Measurements from ENCODE around the gene USP54. TPM values are rescaled to one million over a fixed set of nuclear protein-coding genes. Genes with fewer than 3 reads are reported as not detected.

USP54 gene
- total RNA-seq, 1 experiment from 2014 or later: 15.9 TPM

GRCh38 chr10:73529089-73529832 is 61.9 kb downstream of the USP54 start:
- DNase-seq (ENCODE audit: low read depth): peak; percentile 64

- no peak for DNase-seq (ENCODE audit: low read depth)
Measured at GRCh38 chr10:73522263-73522662, 68.9 kb downstream of the USP54 start.

- no peak for DNase-seq (ENCODE audit: low read depth)
Measured at GRCh38 chr10:73519336-73519735, 71.8 kb downstream of the USP54 start.

- peak; percentile 55 for DNase-seq (ENCODE audit: low read depth)
Measured at GRCh38 chr10:73517166-73517888, 73.8 kb downstream of the USP54 start.

- no peak for DNase-seq (ENCODE audit: low read depth)
Measured at GRCh38 chr10:73512207-73512743, 78.9 kb downstream of the USP54 start.

- peak; percentile 24 for DNase-seq (ENCODE audit: low read depth)
Measured at GRCh38 chr10:73509695-73510094, 81.4 kb downstream of the USP54 start.

- peak; percentile 58 for DNase-seq (ENCODE audit: low read depth)
Measured at GRCh38 chr10:73506491-73506890, 84.7 kb downstream of the USP54 start.

- no peak for DNase-seq (ENCODE audit: low read depth)
Measured at GRCh38 chr10:73506074-73506473, 85.1 kb downstream of the USP54 start.

- no peak for DNase-seq (ENCODE audit: low read depth)
Measured at GRCh38 chr10:73503037-73503436, 88.1 kb downstream of the USP54 start.

- DNase-seq (ENCODE audit: low read depth): no peak
Measured at GRCh38 chr10:73501651-73502050, 89.5 kb downstream of the USP54 start.

- no peak for DNase-seq (ENCODE audit: low read depth)
Measured at GRCh38 chr10:73497623-73498022, 93.5 kb downstream of the USP54 start.

- peak; percentile 92 for DNase-seq (ENCODE audit: low read depth)
Measured at GRCh38 chr10:73495884-73496674, 95.1 kb downstream of the USP54 start, which contains the start of gene PPP3CB. PPP3CB (minus strand) TSS chr10:73496024; CDS start chr10:73495889, 135 bp downstream.

- peak; percentile 90 for DNase-seq (ENCODE audit: low read depth)
Measured at GRCh38 chr10:73495226-73495883, 95.8 kb downstream of the USP54 start.

- no peak for DNase-seq (ENCODE audit: low read depth)
Measured at GRCh38 chr10:73494877-73495225, 96.3 kb downstream of the USP54 start.

GRCh38 chr10:73494213-73494612 is 96.9 kb downstream of the USP54 start:
- DNase-seq (ENCODE audit: low read depth): no peak

GRCh38 chr10:73493781-73494180 is 97.4 kb downstream of the USP54 start:
- peak; percentile 55 for DNase-seq (ENCODE audit: low read depth)

- no peak for DNase-seq (ENCODE audit: low read depth)
Measured at GRCh38 chr10:73486601-73487000, 104.5 kb downstream of the USP54 start.

GRCh38 chr10:73485320-73485719 is 105.8 kb downstream of the USP54 start:
- DNase-seq (ENCODE audit: low read depth): no peak

- DNase-seq (ENCODE audit: low read depth): peak; percentile 80
Measured at GRCh38 chr10:73480158-73480557, 111.0 kb downstream of the USP54 start.

- DNase-seq (ENCODE audit: low read depth): no peak
Measured at GRCh38 chr10:73478636-73479035, 112.5 kb downstream of the USP54 start.

- no peak for DNase-seq (ENCODE audit: low read depth)
Measured at GRCh38 chr10:73471226-73471625, 119.9 kb downstream of the USP54 start.
